ENCODE results near the gene CENPX.

The CENPX gene

GRCh38 chr17:82029391-82029790 lies 6.7 kb upstream of the CENPX start:
- in situ Hi-C loops (cut with HindIII; ENCODE audit: low sequenced_read_pairs), result no loop called here

GRCh38 chr17:82028966-82029365 lies 6.3 kb upstream of the CENPX start:
- in situ Hi-C loops (cut with HindIII; ENCODE audit: low sequenced_read_pairs), result no loop called here

GRCh38 chr17:82028246-82028645 lies 5.6 kb upstream of the CENPX start:
- in situ Hi-C loops (cut with HindIII; ENCODE audit: low sequenced_read_pairs), result no loop called here

- in situ Hi-C loops (cut with HindIII; ENCODE audit: low sequenced_read_pairs), result no loop called here
Measured at GRCh38 chr17:82025401-82026107, 2.9 kb upstream of the CENPX start.

- in situ Hi-C loops (cut with HindIII; ENCODE audit: low sequenced_read_pairs), result no loop called here
Measured at GRCh38 chr17:82024859-82025258, 2.2 kb upstream of the CENPX start.

- in situ Hi-C loops (cut with HindIII; ENCODE audit: low sequenced_read_pairs), result no loop called here
Measured at GRCh38 chr17:82023447-82024241, 966 bp upstream of the CENPX start.

- in situ Hi-C loops (cut with HindIII; ENCODE audit: low sequenced_read_pairs), result no loop called here
Measured at GRCh38 chr17:82022981-82023446, 336 bp upstream of the CENPX start, which contains the start of gene LRRC45. TSS of gene LRRC45 (plus strand) at chr17:82023305. CDS start at chr17:82023644, 339 bp downstream.

GRCh38 chr17:82021900-82022309 lies 773 bp downstream of the CENPX start:
- in situ Hi-C loops (cut with HindIII; ENCODE audit: low sequenced_read_pairs), result no loop called here

- in situ Hi-C loops (cut with HindIII; ENCODE audit: low sequenced_read_pairs), result no loop called here
Measured at GRCh38 chr17:82021107-82021899, 1.4 kb downstream of the CENPX start.

- in situ Hi-C loops (cut with HindIII; ENCODE audit: low sequenced_read_pairs), result no loop called here
Measured at GRCh38 chr17:82020572-82021106, 2.0 kb downstream of the CENPX start.

GRCh38 chr17:82019690-82020571 lies 2.7 kb downstream of the CENPX start:
- in situ Hi-C loops (cut with HindIII; ENCODE audit: low sequenced_read_pairs), result loop anchor here (10.0 kb wide), 1 partner anchor 395 kb away; the partner anchor contains the start of genes HEXD and OGFOD3

- in situ Hi-C loops (cut with HindIII; ENCODE audit: low sequenced_read_pairs), result loop anchor here (10.0 kb wide), 1 partner anchor 396 kb away; the partner anchor contains the start of genes HEXD and OGFOD3
Measured at GRCh38 chr17:82018989-82019689, 3.5 kb downstream of the CENPX start.

GRCh38 chr17:82018152-82018988 lies 4.3 kb downstream of the CENPX start:
- in situ Hi-C loops (cut with HindIII; ENCODE audit: low sequenced_read_pairs), result loop anchor here (10.0 kb wide), 1 partner anchor 396 kb away; the partner anchor contains the start of genes HEXD and OGFOD3

- in situ Hi-C loops (cut with HindIII; ENCODE audit: low sequenced_read_pairs), result loop anchor here (10.0 kb wide), 1 partner anchor 397 kb away; the partner anchor contains the start of genes HEXD and OGFOD3
Measured at GRCh38 chr17:82017612-82018151, 5.0 kb downstream of the CENPX start.

- in situ Hi-C loops (cut with HindIII; ENCODE audit: low sequenced_read_pairs), result loop anchor here (10.0 kb wide), 1 partner anchor 398 kb away; the partner anchor contains the start of genes HEXD and OGFOD3
Measured at GRCh38 chr17:82016875-82017459, 5.7 kb downstream of the CENPX start.

GRCh38 chr17:82016061-82016874 lies 6.4 kb downstream of the CENPX start:
- in situ Hi-C loops (cut with HindIII; ENCODE audit: low sequenced_read_pairs), result loop anchor here (10.0 kb wide), 1 partner anchor 399 kb away; the partner anchor contains the start of genes HEXD and OGFOD3
